Mucosa of descending colon (tissue), 3 donors: Measurements from ENCODE around the gene NPEPL1. TPM values are rescaled to one million over a fixed set of nuclear protein-coding genes. Genes with fewer than 3 reads are reported as not detected.

Experiments
- ATAC-seq: fragments of 200-7000 bp; cut with Tn5 transposase; one replicate; pipeline ENCODE4 v1.9.1; 2020; ENCODE audit warnings: mild to moderate bottlenecking, moderate library complexity
- DNase-seq, 3 donors: peaks; one replicate each; pipeline ENCODE4 v3.0.0-alpha.2; 2020
- H3K36me3 ChIP-seq: fragments of 200-600 bp; one replicate; pipeline ENCODE4 v1.8.0; 2021; ENCODE audit warnings: low read depth, mild to moderate bottlenecking
- H3K4me1 ChIP-seq: fragments of 200-600 bp; one replicate; pipeline ENCODE4 v1.8.0; 2021; ENCODE audit warnings: low read depth, mild to moderate bottlenecking
- H3K4me3 ChIP-seq: fragments of 200-600 bp; one replicate; pipeline ENCODE4 v1.8.0; 2021; ENCODE audit warnings: mild to moderate bottlenecking
- H3K9me3 ChIP-seq: fragments of 200-600 bp; one replicate; pipeline ENCODE4 v1.8.0; 2021; ENCODE audit warnings: mild to moderate bottlenecking
- CTCF ChIP-seq: fragments of 200-600 bp; IDR thresholded peaks from one replicate; pipeline ENCODE4 v1.8.0; 2022; ENCODE audit warnings: antibody characterized with exemption, mild to moderate bottlenecking
- intact Hi-C, 2 donors: fragments of 100-400 bp; cut with DNase I in 1 of 2; cut with micrococcal nuclease in 1 of 2; formaldehyde crosslinking; loops; one replicate each; pipeline versions ENCODE4 v1.11.0 to v1.11.1; 2022; cut with DNase I, micrococcal nuclease
- total RNA-seq, 3 donors: library from RNA; stranded (reverse); fragmentation: NEBNext Ultra II Directional in 2 of 3; extraction: Animal tissue kit (Norgen Biotek cat#: 25700) in 2 of 3; gene quantifications; one replicate each; pipeline versions ENCODE4 v1.2.1 to v1.2.4, GENCODE V29; 2021 to 2023
- donor health status: DM: no; HTN: no; CAD: no; lungs with moderate emphysema.
- donor health status: DM: no; HTN: no; CAD: no.
- donor health status: DM: no; HTN: yes; CAD: no.

Gene NPEPL1
- total RNA-seq, 3 donors from 2014 or later, result 26.8 to 41.6 (median 30.8) TPM

- no peak for DNase-seq
- no peaks in the 10 kb centered on the region for H3K4me1 ChIP-seq
- TF ChIP-seq CTCF, result no peak
These were observed 9.0 kb downstream of the NPEPL1 start for GRCh38 chr20:58701431-58702160.

GRCh38 chr20:58702161-58702510 lies 9.5 kb downstream of the NPEPL1 start:
- no peak for ATAC-seq
- Histone ChIP-seq H3K9me3 (no peaks in the 10 kb centered on the region), H3K4me1 (no peaks in the 10 kb centered on the region), H3K36me3 (no peaks in the 10 kb centered on the region), H3K4me3 (no peak overlapping the region)
- TF ChIP-seq CTCF, result no peak
- intact Hi-C loops, result no loop called here
- no peak for DNase-seq

More at GRCh38 chr20:58701431-58702160, 9.0 kb downstream of the NPEPL1 start:
- Histone ChIP-seq H3K9me3 (no peaks in the 10 kb centered on the region), H3K36me3 (no peaks in the 10 kb centered on the region), H3K4me3 (no peak overlapping the region)
- intact Hi-C loops, result no loop called here
- ATAC-seq, result no peak

GRCh38 chr20:58702859-58703648 lies 10.5 kb downstream of the NPEPL1 start:
- Histone ChIP-seq H3K9me3 (no peaks in the 10 kb centered on the region), H3K4me1 (no peaks in the 10 kb centered on the region), H3K4me3 (no peak overlapping the region), H3K36me3 (no peaks in the 10 kb centered on the region)
- no peak for TF ChIP-seq CTCF
- DNase-seq, result no peak
- ATAC-seq, result no peak
- intact Hi-C loops, result no loop called here

GRCh38 chr20:58703765-58704371 lies 11.3 kb downstream of the NPEPL1 start:
- intact Hi-C loops, result no loop called here
- DNase-seq, result no peak

More at GRCh38 chr20:58703765-58704371, 11.3 kb downstream of the NPEPL1 start:
- TF ChIP-seq CTCF, result no peak
- Histone ChIP-seq H3K4me3 (no peak overlapping the region), H3K36me3 (no peaks in the 10 kb centered on the region), H3K4me1 (no peaks in the 10 kb centered on the region), H3K9me3 (no peaks in the 10 kb centered on the region)
- ATAC-seq, result no peak
